SK-N-SH (cell line): ENCODE measurements around the gene FAM184B. TPM values are rescaled to one million over a fixed set of nuclear protein-coding genes. Genes with fewer than 3 reads are reported as not detected.

Experiments used
- CTCF ChIA-PET: fragments of 300-600, 350-600 bp; formaldehyde crosslinking; extraction: SDS; loops from one replicate; lab custom pipeline; 2021; lab: Yijun Ruan, JAX
- POLR2A ChIA-PET: fragments of 350-600 bp; sonication (Branson Sonifier 250); formaldehyde crosslinking; extraction: SDS; loops from one replicate; lab custom pipeline; 2020; ENCODE audit warnings: antibody characterized with exemption, inconsistent platforms; lab: Yijun Ruan, JAX
- DNase-seq: peaks from one replicate; pipeline ENCODE4 v3.0.0; 2012
- H2AFZ ChIP-seq: fragments of 200-600 bp; sonication (generic); 2 replicates; pipeline ENCODE4 v1.8.1; 2016; ENCODE audit warnings: antibody characterized with exemption, mild to moderate bottlenecking, low read depth
- H3F3A ChIP-seq: fragments of 200-600 bp; sonication (generic); replicated peaks from 2 replicates; pipeline ENCODE3; 2016; ENCODE audit warnings: antibody characterized with exemption, mild to moderate bottlenecking; ENCODE audit not compliant: insufficient read depth
- H3K27ac ChIP-seq, 2 experiments: fragments of 200-500 bp in 1 of 2; fragments of 200-600 bp in 1 of 2; sonication (Bioruptor generic) in 1 of 2; sonication (generic), shearing (Covaris generic) in 1 of 2; 2 replicates each; pipeline versions ENCODE4 v1.5.1 to v1.6.1; 2014 to 2016; ENCODE audit warnings: low read depth in 2 of 2, inconsistent platforms in 1 of 2, low read length in 1 of 2, mild to moderate bottlenecking in 1 of 2, mixed read lengths in 1 of 2
- H3K27me3 ChIP-seq: fragments of 200-600 bp; sonication (generic), shearing (Covaris generic); 2 replicates; pipeline ENCODE4 v1.6.1; 2016; ENCODE audit warnings: mixed run types; ENCODE audit not compliant: insufficient read depth
- H3K36me3 ChIP-seq, 2 experiments: fragments of 200-500 bp in 1 of 2; fragments of 200-600 bp in 1 of 2; sonication (Bioruptor generic) in 1 of 2; sonication (generic) in 1 of 2; replicated peaks in 1 of 2; 2 replicates each; pipeline versions ENCODE3 to v1.5.1; 2014 to 2016; ENCODE audit warnings: low read length in 1 of 2, mild to moderate bottlenecking in 1 of 2; ENCODE audit not compliant: insufficient read depth in 2 of 2, control insufficient read depth in 1 of 2
- H3K4me1 ChIP-seq, 2 experiments: fragments of 200-500 bp in 1 of 2; fragments of 200-600 bp in 1 of 2; sonication (Bioruptor generic) in 1 of 2; sonication (generic), shearing (Covaris generic) in 1 of 2; 2 replicates each; pipeline versions ENCODE4 v1.5.1 to v1.6.1; 2014 to 2016; ENCODE audit warnings: low read depth in 1 of 2, low read length in 1 of 2, mixed run types in 1 of 2; ENCODE audit not compliant: insufficient read depth in 2 of 2, control insufficient read depth in 1 of 2
- H3K4me2 ChIP-seq: fragments of 200-600 bp; sonication (generic), shearing (Covaris generic); 2 replicates; pipeline ENCODE4 v1.6.1; 2017; ENCODE audit warnings: mixed run types
- H3K4me3 ChIP-seq, 2 experiments: fragments of 200-500 bp in 1 of 2; fragments of 200-600 bp in 1 of 2; sonication (Bioruptor generic) in 1 of 2; sonication (generic), shearing (Covaris generic) in 1 of 2; 2 replicates each; pipeline versions ENCODE4 v1.5.1 to v1.8.1; 2014 to 2016; ENCODE audit warnings: low read depth in 2 of 2, inconsistent platforms in 1 of 2, low read length in 1 of 2, mild to moderate bottlenecking in 1 of 2, mixed read lengths in 1 of 2, moderate library complexity in 1 of 2
- H3K79me2 ChIP-seq: fragments of 200-600 bp; sonication (generic); 2 replicates; pipeline ENCODE4 v1.8.1; 2017; ENCODE audit warnings: mild to moderate bottlenecking; ENCODE audit not compliant: insufficient read depth
- H3K9ac ChIP-seq: fragments of 200-600 bp; sonication (generic); 2 replicates; pipeline ENCODE4 v1.6.1; 2017; ENCODE audit warnings: mixed run types
- H3K9me2 ChIP-seq: fragments of 200-600 bp; sonication (generic); 2 replicates; pipeline ENCODE4 v1.6.1; 2017; ENCODE audit warnings: mixed run types
- H3K9me3 ChIP-seq: fragments of 200-600 bp; sonication (generic); 2 replicates; pipeline ENCODE4 v1.6.1; 2017; ENCODE audit warnings: mixed run types, mild to moderate bottlenecking, moderate library complexity
- H4K20me1 ChIP-seq: fragments of 200-600 bp; sonication (generic); 2 replicates; pipeline ENCODE4 v1.6.1; 2017; ENCODE audit warnings: mild to moderate bottlenecking, mixed run types; ENCODE audit not compliant: insufficient read depth
- CHD2 ChIP-seq: fragments of 150-350 bp; IDR thresholded peaks from 2 replicates; pipeline ENCODE4 v1.6.1; 2018; ENCODE audit warnings: low read length; ENCODE audit not compliant: partially characterized antibody
- ELF1 ChIP-seq: IDR thresholded peaks from 2 replicates; pipeline ENCODE4 v1.4.0; 2012
- EP300 ChIP-seq, 2 experiments: IDR thresholded peaks; 2 replicates each; pipeline versions ENCODE4 v1.4.0 to v1.6.1; 2012; ENCODE audit warnings: borderline replicate concordance in 1 of 2, low read depth in 1 of 2, low read length in 1 of 2
- EZH2phosphoT487 ChIP-seq: fragments of 200-600 bp; sonication (generic); IDR thresholded peaks from 2 replicates; pipeline ENCODE4 v1.6.1; 2017; ENCODE audit warnings: low read depth, mixed run types, mild to moderate bottlenecking, antibody characterized with exemption, moderate library complexity, borderline replicate concordance
- FOSL2 ChIP-seq: IDR thresholded peaks from 2 replicates; pipeline ENCODE4 v1.4.0; 2012; ENCODE audit warnings: low read depth, mild to moderate bottlenecking, moderate library complexity, borderline replicate concordance
- FOXM1 ChIP-seq: IDR thresholded peaks from 2 replicates; pipeline ENCODE4 v1.4.0; 2012; ENCODE audit warnings: low read depth, mild to moderate bottlenecking
- GATA2 ChIP-seq: sonication (generic); formaldehyde crosslinking; IDR thresholded peaks from 2 replicates; pipeline ENCODE4 v1.5.0; 2020; ENCODE audit warnings: mild to moderate bottlenecking, missing genetic modification reagents
- JUND ChIP-seq: IDR thresholded peaks from 2 replicates; pipeline ENCODE4 v1.4.0; 2012
- MEF2A ChIP-seq: IDR thresholded peaks from 2 replicates; pipeline ENCODE4 v1.4.0; 2012; ENCODE audit warnings: low read depth, borderline replicate concordance
- NRF1 ChIP-seq: IDR thresholded peaks from 2 replicates; pipeline ENCODE4 v1.6.1; 2012; ENCODE audit warnings: low read depth, mild to moderate bottlenecking, low read length
- POLR2AphosphoS5 ChIP-seq: IDR thresholded peaks from 2 replicates; pipeline ENCODE4 v1.6.1; 2012; ENCODE audit warnings: low read depth, low read length
- RCOR1 ChIP-seq: fragments of 150-350 bp; IDR thresholded peaks from 2 replicates; pipeline ENCODE4 v1.6.1; 2017; ENCODE audit warnings: antibody characterized with exemption, low read length
- SIN3A ChIP-seq: IDR thresholded peaks from 2 replicates; pipeline ENCODE4 v1.6.1; 2012; ENCODE audit warnings: low read depth, mild to moderate bottlenecking, low read length, moderate library complexity, borderline replicate concordance
- TAF1 ChIP-seq: IDR thresholded peaks from 2 replicates; pipeline ENCODE4 v1.6.1; 2012; ENCODE audit warnings: low read depth, mild to moderate bottlenecking, low read length, moderate library complexity, borderline replicate concordance
- YY1 ChIP-seq: IDR thresholded peaks from 2 replicates; pipeline ENCODE4 v1.4.0; 2012; ENCODE audit warnings: low read depth, mild to moderate bottlenecking
- WGBS: methylation state at CpG from one replicate; pipeline ENCODE4 v1.1.6; 2017; ENCODE audit warnings: low lambda C conversion rate; 5-methylcytosine and 5-hydroxymethylcytosine counted together
- polyA plus RNA-seq, 3 experiments: library from polyadenylated mRNA; depleted of rRNA; stranded (reverse); fragments of >200 nt; gene quantifications; 2 replicates each; pipeline ENCODE4 v1.2.3, GENCODE V29; 2012
- TF ChIP-seq, protein P1 (sequence below): IDR thresholded peaks from 2 replicates; pipeline ENCODE4 v1.4.0; 2012; ENCODE audit warnings: low read depth, borderline replicate concordance
- TF ChIP-seq, protein P2 (sequence below): IDR thresholded peaks from 2 replicates; pipeline ENCODE4; 2012
- TF ChIP-seq, protein P3 (sequence below): fragments of 200-600 bp; sonication (generic); IDR thresholded peaks from 2 replicates; pipeline ENCODE4 v1.6.1; 2017; ENCODE audit warnings: antibody characterized with exemption, mild to moderate bottlenecking, moderate library complexity
- TF ChIP-seq, protein P4 (sequence below): IDR thresholded peaks from 2 replicates; pipeline ENCODE4 v1.6.1; 2012; ENCODE audit warnings: mild to moderate bottlenecking, low read depth, low read length, moderate library complexity

The FAM184B gene
- polyA plus RNA-seq, 1 of the 3 experiments (the other 2 are of a cell fraction) = not detected

DNA sequence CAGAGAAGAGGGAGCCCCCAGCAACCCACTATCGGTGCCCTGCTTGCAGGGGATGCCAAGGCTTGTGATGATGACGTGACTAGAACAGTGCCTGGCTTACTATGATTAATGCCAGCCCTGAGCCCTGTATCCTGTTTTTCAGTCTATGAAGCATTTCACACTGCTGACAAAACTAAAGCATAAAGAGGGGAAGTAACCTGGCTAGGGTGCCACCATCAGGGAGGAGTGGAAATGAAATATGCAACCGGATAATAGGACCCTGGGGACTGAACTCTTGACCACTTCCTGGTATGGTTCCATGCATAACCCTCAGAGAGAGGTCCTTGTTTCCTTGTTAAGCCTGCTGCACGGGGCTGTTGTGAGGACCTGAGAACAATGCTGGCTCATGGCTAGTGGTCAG lies 116.7 kb downstream of the FAM184B start:
- TF ChIP-seq JUND (no peak), POLR2AphosphoS5 (no peak), NRF1 (no peak), FOXM1 (no peak), EP300 (IDR thresholded peaks at IDR 0.05; ENCODE audit: borderline replicate concordance in 1 of 2, low read depth in 1 of 2, low read length in 1 of 2) (no peak), TAF1 (no peak), CHD2 (no peak), GATA2 (CRISPR knock-in tag) (no peak), RCOR1 (no peak), FOSL2 (no peak), ELF1 (no peak)
- TF ChIP-seq, protein P1, sequence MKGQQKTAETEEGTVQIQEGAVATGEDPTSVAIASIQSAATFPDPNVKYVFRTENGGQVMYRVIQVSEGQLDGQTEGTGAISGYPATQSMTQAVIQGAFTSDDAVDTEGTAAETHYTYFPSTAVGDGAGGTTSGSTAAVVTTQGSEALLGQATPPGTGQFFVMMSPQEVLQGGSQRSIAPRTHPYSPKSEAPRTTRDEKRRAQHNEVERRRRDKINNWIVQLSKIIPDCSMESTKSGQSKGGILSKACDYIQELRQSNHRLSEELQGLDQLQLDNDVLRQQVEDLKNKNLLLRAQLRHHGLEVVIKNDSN = no peak
- TF ChIP-seq, protein P2, sequence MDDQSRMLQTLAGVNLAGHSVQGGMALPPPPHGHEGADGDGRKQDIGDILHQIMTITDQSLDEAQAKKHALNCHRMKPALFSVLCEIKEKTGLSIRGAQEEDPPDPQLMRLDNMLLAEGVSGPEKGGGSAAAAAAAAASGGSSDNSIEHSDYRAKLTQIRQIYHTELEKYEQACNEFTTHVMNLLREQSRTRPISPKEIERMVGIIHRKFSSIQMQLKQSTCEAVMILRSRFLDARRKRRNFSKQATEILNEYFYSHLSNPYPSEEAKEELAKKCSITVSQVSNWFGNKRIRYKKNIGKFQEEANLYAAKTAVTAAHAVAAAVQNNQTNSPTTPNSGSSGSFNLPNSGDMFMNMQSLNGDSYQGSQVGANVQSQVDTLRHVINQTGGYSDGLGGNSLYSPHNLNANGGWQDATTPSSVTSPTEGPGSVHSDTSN = no peak
- TF ChIP-seq, protein P3, sequence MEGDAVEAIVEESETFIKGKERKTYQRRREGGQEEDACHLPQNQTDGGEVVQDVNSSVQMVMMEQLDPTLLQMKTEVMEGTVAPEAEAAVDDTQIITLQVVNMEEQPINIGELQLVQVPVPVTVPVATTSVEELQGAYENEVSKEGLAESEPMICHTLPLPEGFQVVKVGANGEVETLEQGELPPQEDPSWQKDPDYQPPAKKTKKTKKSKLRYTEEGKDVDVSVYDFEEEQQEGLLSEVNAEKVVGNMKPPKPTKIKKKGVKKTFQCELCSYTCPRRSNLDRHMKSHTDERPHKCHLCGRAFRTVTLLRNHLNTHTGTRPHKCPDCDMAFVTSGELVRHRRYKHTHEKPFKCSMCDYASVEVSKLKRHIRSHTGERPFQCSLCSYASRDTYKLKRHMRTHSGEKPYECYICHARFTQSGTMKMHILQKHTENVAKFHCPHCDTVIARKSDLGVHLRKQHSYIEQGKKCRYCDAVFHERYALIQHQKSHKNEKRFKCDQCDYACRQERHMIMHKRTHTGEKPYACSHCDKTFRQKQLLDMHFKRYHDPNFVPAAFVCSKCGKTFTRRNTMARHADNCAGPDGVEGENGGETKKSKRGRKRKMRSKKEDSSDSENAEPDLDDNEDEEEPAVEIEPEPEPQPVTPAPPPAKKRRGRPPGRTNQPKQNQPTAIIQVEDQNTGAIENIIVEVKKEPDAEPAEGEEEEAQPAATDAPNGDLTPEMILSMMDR = no peak
- Histone ChIP-seq H3K79me2 (no peaks in the 10 kb centered on the region), H3K4me3 (no peak overlapping the region), H3K9ac (no peak overlapping the region), H3K9me3 (no peaks in the 10 kb centered on the region), H3K27ac (no peak overlapping the region), H3K27me3 (no peaks in the 10 kb centered on the region), H4K20me1 (no peaks in the 10 kb centered on the region), H2AFZ (no peak overlapping the region), H3K36me3 (no peaks in the 10 kb centered on the region), H3K9me2 (no peaks in the 10 kb centered on the region), H3F3A (no peaks in the 10 kb centered on the region), H3K4me2 (no peak overlapping the region), H3K4me1 (peaks cover 0 to 20% of the 10 kb centered on the region in 2 experiments; a peak in 2 of 4 replicates)
- WGBS = 57% methylated on average over 4 of the region's 4 CpGs
- DNase-seq = no peak
- CTCF ChIA-PET = no interaction called here
- POLR2A ChIA-PET = no interaction called here

DNA sequence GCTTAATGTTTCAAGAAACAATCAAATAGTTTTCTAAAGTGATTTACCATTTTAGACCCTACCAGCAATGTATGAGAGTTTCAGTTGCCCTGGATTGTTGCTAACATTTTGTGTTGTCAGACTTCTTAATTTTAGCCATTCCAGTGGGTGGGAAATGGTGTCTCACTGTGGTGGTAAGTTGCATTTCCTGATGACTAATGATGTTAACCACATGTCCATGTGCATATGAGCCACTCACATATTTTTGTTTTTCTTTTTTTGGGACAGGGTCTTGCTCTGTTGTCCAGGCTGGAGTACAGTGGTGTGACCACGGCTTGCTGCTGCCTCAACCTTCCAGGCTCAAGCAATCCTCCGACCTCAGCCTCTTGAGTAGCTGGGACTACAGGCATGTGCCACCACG lies 118.7 kb downstream of the FAM184B start:
- H4K20me1 ChIP-seq = no peaks in the 10 kb centered on the region
- WGBS = 71% methylated on average over 3 of the region's 3 CpGs
- TF ChIP-seq FOSL2 = no peak
- TF ChIP-seq, protein P3 = no peak
- no peak for TF ChIP-seq MEF2A
- no peak for TF ChIP-seq YY1
- TF ChIP-seq EZH2phosphoT487 = no peak
- TF ChIP-seq SIN3A = no peak
- TF ChIP-seq, protein P4, sequence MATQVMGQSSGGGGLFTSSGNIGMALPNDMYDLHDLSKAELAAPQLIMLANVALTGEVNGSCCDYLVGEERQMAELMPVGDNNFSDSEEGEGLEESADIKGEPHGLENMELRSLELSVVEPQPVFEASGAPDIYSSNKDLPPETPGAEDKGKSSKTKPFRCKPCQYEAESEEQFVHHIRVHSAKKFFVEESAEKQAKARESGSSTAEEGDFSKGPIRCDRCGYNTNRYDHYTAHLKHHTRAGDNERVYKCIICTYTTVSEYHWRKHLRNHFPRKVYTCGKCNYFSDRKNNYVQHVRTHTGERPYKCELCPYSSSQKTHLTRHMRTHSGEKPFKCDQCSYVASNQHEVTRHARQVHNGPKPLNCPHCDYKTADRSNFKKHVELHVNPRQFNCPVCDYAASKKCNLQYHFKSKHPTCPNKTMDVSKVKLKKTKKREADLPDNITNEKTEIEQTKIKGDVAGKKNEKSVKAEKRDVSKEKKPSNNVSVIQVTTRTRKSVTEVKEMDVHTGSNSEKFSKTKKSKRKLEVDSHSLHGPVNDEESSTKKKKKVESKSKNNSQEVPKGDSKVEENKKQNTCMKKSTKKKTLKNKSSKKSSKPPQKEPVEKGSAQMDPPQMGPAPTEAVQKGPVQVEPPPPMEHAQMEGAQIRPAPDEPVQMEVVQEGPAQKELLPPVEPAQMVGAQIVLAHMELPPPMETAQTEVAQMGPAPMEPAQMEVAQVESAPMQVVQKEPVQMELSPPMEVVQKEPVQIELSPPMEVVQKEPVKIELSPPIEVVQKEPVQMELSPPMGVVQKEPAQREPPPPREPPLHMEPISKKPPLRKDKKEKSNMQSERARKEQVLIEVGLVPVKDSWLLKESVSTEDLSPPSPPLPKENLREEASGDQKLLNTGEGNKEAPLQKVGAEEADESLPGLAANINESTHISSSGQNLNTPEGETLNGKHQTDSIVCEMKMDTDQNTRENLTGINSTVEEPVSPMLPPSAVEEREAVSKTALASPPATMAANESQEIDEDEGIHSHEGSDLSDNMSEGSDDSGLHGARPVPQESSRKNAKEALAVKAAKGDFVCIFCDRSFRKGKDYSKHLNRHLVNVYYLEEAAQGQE = no peak
- POLR2A ChIA-PET = no interaction called here
- CTCF ChIA-PET = no interaction called here
- no peak overlapping the region for H3K4me2 ChIP-seq
- H3K4me1 ChIP-seq = peaks cover 0 to 10% of the 10 kb centered on the region in 2 experiments; a peak in 1 of 4 replicates
- H3K9me3 ChIP-seq = no peaks in the 10 kb centered on the region
- no peaks in the 10 kb centered on the region for H3K79me2 ChIP-seq
- H3K36me3 ChIP-seq = no peaks in the 10 kb centered on the region
- no peak overlapping the region for H2AFZ ChIP-seq
- H3F3A ChIP-seq = no peaks in the 10 kb centered on the region
- no peak for DNase-seq
- H3K9me2 ChIP-seq = no peaks in the 10 kb centered on the region
- no peaks in the 10 kb centered on the region for H3K27me3 ChIP-seq
- no peak overlapping the region for H3K4me3 ChIP-seq
- no peak overlapping the region for H3K27ac ChIP-seq
- no peak overlapping the region for H3K9ac ChIP-seq
